ENCODE measurements around the gene UNC13B.

The UNC13B gene

DNA sequence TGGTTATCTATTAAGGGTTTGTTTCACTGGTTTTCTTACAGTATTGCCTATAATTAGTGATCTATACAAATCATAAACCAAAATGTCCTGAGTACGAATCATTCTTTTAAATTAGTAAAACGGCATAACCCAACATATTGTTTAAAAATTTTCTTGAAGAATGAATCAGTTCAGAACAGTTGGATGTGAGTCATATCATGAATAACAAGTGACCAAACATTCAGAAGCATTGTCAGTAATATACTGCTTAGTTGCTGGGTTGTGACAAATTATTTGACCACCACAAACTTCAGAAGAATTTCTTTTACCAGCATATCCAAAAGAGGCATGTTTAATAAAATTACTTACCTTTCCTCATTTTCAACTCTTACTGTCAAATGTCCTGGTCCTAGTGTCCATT, 111.2 kb downstream of the UNC13B start:
- no peak for DNase-seq (ENCODE audit: low read depth in 2 of 3, low spot score in 1 of 3)

DNA sequence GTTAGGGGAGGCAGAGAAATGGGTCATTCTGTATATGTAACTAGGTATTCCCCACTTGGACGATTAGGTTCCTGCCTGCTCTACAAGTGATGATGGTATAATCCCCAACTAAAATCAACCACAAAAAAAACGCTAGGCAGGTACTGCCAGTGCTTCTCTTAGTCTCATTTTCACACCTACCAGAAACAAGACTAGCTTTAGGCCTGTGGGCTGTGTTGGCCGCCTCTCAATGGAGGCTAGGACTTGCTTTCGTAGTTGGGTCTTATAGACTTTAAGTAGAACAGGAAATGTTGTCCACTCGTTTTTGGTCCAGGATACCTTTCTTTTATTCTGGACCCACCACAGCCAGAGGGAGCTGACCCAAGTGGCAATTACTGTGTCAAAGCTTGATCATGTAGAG, 111.8 kb downstream of the UNC13B start:
- no peak for DNase-seq (ENCODE audit: low read depth in 2 of 3, low spot score in 1 of 3)

GRCh38 chr9:35274993-35275392, 113.2 kb downstream of the UNC13B start:
- no peak for DNase-seq (ENCODE audit: low read depth in 2 of 3, low spot score in 1 of 3)

GRCh38 chr9:35277171-35277520, 115.3 kb downstream of the UNC13B start:
- no peak for DNase-seq (ENCODE audit: low read depth in 2 of 3, low spot score in 1 of 3)

DNA sequence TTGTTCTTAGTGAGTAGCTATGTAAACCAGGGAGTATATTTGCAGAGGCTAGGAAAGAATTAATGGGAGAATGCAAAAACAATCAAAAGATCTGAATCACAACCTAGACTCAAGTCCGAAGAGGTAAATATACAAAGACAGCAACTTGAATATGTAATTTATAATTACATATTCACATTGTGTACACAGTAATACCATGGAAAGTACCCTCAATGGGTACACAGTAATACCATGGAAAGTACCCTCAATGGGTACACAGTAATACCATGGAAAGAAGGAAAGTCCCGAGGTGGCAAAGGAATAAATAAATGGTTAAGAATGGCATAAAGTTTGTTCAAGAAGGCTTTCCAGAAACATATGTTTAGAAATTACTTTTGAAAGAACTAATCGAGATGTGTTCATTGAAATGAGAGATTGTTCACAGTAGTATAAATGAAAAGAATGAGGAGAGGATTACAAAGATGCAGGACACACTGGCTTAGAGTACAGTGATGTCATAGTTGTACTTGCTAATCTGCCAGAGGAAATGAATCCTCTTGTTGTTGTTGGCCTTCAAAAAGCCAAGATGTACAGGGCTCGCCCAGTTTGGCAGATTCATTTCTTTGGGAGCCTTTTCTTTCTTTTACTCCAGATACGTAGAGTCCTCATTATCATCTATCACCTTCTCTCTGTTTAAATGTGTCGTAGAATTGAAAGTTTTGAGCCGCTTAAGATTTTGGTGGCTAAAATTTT, 116.0 kb downstream of the UNC13B start:
- no peak for DNase-seq (ENCODE audit: low read depth in 2 of 3, low spot score in 1 of 3)

GRCh38 chr9:35279946-35280345, 118.1 kb downstream of the UNC13B start:
- no peak for DNase-seq (ENCODE audit: low read depth in 2 of 3, low spot score in 1 of 3)

DNA sequence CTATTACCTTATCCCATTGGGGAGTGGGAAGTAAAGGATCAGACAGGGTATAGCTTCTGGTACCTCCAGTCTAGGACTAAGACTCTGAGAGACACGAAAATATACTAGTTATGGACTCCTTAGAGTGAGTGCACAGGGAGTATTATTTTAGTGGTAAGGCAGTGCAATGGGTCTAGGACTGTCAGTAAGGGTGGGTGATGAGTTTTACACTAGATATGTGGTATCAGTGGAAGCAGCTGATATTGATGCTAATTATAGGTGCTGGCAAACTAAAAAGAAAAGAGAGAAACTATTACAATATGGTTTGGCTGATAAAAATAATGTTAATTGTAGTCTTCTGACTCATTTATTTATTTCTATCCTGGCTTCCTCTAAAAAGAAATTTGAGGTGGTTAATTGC, 118.6 kb downstream of the UNC13B start:
- no peak for DNase-seq (ENCODE audit: low read depth in 2 of 3, low spot score in 1 of 3)

GRCh38 chr9:35285731-35286130, 123.9 kb downstream of the UNC13B start:
- DNase-seq (ENCODE audit: low read depth in 2 of 3, low spot score in 1 of 3): no peak

DNA sequence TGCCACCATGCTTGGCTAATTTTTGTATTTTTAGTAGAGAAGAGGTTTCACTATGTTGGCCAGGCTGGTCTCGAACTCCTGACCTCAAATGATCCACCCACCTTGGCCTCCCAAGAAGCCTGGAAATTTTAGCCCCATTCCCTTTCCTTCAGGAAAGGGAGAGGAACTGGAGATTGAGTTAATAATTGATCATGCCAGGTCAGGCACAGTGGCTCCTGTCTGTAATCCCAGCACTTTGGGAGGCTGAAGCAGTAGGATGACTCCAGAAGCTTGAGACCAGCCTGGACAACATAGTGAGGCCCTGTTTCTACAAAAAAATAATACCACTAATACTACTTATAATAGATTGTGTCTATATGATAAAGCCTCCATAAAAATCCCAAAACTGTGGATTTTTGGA, 124.6 kb downstream of the UNC13B start:
- DNase-seq (ENCODE audit: low read depth in 2 of 3, low spot score in 1 of 3): no peak

- DNase-seq (ENCODE audit: low read depth in 2 of 3, low spot score in 1 of 3): no peak
These were observed 126.3 kb downstream of the UNC13B start for GRCh38 chr9:35287987-35288632.

DNA sequence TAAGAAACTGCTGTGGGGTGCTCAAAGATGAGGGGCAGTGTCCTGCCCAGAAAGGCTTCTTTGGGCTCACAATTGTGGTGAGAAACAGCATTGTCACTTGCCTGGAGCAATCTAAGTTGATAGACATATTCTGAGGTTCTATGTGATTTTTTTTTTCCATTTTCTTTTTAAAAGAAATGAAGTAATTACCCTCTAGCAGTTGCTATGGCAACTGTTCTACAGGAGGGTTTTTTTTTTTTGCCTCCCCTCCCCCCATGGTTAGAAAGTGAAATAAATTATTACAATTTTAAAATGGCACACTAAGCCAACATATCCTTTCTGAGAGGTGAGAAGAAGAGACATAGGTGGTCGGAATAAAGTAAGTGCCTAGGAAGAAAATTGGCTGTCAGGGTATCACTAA, 127.0 kb downstream of the UNC13B start:
- DNase-seq (ENCODE audit: low read depth in 2 of 3, low spot score in 1 of 3): no peak

DNA sequence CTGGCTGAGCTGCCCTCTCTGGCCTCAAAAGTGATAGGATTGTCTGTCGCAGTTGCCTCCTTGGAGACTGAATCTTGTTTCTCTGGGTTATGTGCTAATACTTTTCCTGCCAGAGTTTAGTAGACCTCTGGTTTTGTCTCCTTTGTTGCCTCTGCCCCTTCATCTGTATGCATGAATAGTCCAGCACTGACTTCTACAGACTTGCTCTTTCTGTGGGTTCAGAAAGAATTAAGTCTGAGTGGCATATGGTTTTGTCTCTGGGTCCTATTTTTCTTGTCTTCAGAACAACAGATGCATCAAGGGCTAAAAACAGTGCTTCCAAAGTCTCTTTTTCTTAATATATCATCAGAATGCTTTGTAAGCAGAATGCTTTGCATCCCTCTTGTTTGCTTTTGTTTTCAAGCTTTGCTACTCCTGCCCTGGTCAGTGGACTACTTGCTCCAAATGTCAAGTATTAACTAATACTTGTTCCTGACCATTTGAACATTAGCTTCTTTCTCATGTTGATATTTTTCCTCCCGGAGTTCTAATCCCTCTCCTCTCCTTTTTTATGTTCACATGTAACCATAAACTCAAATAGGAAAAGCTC, 131.7 kb downstream of the UNC13B start:
- DNase-seq (ENCODE audit: low read depth in 2 of 3, low spot score in 1 of 3): no peak

DNA sequence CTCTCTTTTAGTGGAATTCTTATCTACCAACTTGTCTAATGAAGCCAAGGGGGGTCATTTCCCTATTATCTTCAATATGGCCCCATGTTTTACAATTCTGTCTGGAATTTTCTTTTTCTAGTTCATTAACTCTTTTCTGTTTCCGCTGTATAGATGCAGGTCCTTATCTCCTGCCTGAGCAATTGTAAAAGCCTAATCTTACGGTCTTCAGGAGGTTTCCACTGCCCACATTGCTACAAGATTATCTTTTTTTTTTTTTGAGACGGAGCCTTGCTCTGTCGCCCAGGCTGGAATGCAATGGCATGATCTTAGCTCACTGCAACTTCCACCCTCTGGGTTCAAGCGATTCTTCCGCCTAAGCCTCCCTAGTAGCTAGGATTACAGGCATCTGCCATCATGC, 132.3 kb downstream of the UNC13B start:
- DNase-seq (ENCODE audit: low read depth in 2 of 3, low spot score in 1 of 3): no peak

GRCh38 chr9:35294556-35294955, 132.7 kb downstream of the UNC13B start:
- no peak for DNase-seq (ENCODE audit: low read depth in 2 of 3, low spot score in 1 of 3)

GRCh38 chr9:35295369-35296036, 133.7 kb downstream of the UNC13B start:
- no peak for DNase-seq (ENCODE audit: low read depth in 2 of 3, low spot score in 1 of 3)

GRCh38 chr9:35303567-35303966, 141.8 kb downstream of the UNC13B start:
- no peak for DNase-seq (ENCODE audit: low read depth in 2 of 3, low spot score in 1 of 3)

DNA sequence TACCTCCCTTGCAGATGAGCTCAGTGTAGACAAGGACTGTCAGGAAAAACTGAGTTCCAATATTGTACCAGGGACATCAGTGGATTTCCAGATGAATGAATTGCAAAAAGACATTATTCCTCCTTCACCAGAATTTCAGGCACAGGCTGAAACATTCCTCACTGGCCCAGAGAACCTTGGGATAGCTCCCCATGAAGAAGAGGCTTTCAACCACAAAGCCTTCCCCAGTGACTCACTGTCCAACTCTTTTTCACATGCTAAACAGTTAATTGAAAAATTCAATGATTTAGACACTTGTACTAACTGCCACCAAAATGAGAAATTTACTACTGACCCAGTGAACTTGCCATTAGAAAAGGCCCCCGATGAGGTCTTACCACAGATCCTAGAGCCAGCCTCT, 144.5 kb downstream of the UNC13B start:
- DNase-seq (ENCODE audit: low read depth in 2 of 3, low spot score in 1 of 3): no peak

DNA sequence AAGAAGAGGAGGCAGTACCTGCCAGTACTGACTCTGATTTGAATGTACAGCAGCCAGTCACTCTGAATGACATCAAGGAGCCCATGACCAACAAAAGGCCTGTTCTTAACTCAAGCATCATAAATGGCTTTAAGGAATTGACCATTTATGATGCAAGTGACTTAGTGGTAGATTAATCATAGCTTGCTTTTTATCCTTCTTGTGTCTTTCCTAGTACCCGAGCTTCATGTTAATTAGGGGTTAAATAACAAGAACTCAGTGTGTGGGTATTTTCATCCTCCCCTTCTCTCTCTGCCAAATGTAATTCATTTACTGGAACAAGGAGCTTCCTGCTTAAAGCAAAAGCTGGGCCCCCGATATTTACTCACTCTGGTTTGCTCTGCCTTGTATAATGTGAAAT, 146.5 kb downstream of the UNC13B start:
- DNase-seq (ENCODE audit: low read depth in 2 of 3, low spot score in 1 of 3): no peak

DNA sequence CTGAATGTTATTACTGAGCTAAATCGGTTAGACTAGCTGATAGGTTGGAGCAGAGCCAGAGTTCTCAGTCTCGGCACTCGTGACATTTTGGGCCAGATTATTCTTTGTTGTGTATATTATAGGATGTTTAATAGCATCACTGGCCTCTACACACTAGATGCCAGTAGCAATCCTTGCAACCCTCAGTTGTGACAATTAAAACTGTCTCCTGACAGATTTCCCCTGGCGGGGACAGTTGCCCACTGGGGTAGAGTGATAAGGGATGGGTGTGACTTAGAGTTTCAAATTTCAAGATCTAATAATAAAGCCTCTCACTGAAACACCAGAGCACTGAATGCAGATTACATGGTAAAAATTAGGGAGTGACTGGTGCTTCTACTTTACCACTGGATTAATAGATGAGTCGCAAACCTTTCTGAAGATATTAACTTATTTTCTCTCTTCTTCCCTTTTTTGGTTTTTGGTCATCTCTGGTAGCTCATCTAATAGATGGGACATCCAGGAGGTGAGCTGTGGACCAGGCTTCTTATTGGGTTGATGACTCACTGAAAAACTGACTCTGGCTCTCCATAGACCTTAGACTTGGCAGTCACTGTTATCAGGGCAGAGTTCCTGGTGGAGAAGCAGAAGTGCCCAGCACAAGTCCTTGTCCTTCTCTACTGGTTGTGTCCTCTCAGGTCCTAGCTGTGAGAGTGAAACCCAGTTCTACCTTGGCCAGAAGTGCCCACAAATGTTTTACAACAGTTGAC, 150.3 kb downstream of the UNC13B start:
- DNase-seq (ENCODE audit: low read depth in 2 of 3, low spot score in 1 of 3): no peak

GRCh38 chr9:35313460-35313859, 151.7 kb downstream of the UNC13B start:
- DNase-seq (ENCODE audit: low read depth in 2 of 3, low spot score in 1 of 3): no peak

DNA sequence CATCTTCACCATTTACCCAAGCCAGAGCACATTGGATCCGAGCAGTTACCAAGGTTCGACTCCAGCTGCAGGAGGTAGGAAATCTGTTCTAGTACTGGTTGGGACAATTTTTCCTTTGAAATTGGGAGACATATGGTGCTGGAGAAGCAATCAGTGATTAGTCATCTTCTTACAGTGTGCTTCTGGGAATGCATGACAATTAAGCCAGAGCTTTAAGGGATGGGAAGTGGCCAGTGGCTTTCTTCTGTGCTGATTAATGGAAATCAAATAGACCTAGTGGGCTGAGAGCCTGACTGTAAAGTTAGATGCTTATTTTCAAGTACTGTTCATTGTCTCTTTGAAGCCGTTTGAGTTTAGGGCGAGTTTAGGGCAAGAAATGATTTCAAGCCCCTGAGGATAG, 152.1 kb downstream of the UNC13B start:
- no peak for DNase-seq (ENCODE audit: low read depth in 2 of 3, low spot score in 1 of 3)

- no peak for DNase-seq (ENCODE audit: low read depth in 2 of 3, low spot score in 1 of 3)
These were observed 156.9 kb downstream of the UNC13B start for GRCh38 chr9:35318741-35319140.

All from stimulated activated CD4-positive, alpha-beta T cell treated with anti-CD3 and anti-CD28 coated beads, Interleukin-12 subunit alpha, Interleukin-12 subunit beta, amount 100 ng/mL, for 48 hours (primary cell).